Sigmoid colon (tissue), 7 donors: ENCODE results near the gene ACE. TPM values are rescaled to one million over a fixed set of nuclear protein-coding genes. Genes with fewer than 3 reads are reported as not detected.

Experiments used
- DNase-seq: peaks from one replicate; pipeline ENCODE4 v3.0.0-alpha.2; 2019
- H3K27ac ChIP-seq, 4 donors: fragments of 200-600 bp; sonication (generic); one replicate each; pipeline ENCODE4 v1.5.1; 2016 to 2019; ENCODE audit warnings: mild to moderate bottlenecking in 1 of 4
- H3K27me3 ChIP-seq, 3 donors: fragments of 200-600 bp; sonication (generic); one replicate each; pipeline ENCODE4 v1.5.1; 2019; ENCODE audit warnings: mild to moderate bottlenecking in 1 of 3
- H3K36me3 ChIP-seq, 4 donors: fragments of 200-600 bp; sonication (generic); one replicate each; pipeline ENCODE4 v1.5.1; 2016 to 2019
- H3K4me1 ChIP-seq, 4 donors: fragments of 200-600 bp; sonication (generic); one replicate each; pipeline ENCODE4 v1.5.1; 2017 to 2019
- H3K4me3 ChIP-seq, 4 donors: fragments of 200-600 bp; sonication (generic); one replicate each; pipeline ENCODE4 v1.5.1; 2017 to 2019; ENCODE audit warnings: mild to moderate bottlenecking in 2 of 4, moderate library complexity in 1 of 4
- H3K9me3 ChIP-seq, 4 donors: fragments of 200-600 bp in 3 of 4; sonication (generic) in 3 of 4; one replicate each; pipeline versions ENCODE4 v1.5.1 to v1.6.1; 2013 to 2019
- EP300 ChIP-seq, 4 donors: sonication (generic); formaldehyde crosslinking; IDR thresholded peaks; one replicate each; pipeline ENCODE4 v1.6.1; 2017; ENCODE audit warnings: antibody characterized with exemption in 4 of 4
- POLR2A ChIP-seq, 2 donors: fragments of 450-650 bp; IDR thresholded peaks; one replicate each; pipeline ENCODE4 v1.6.1; 2016; ENCODE audit warnings: antibody characterized with exemption in 2 of 2, mild to moderate bottlenecking in 2 of 2, moderate library complexity in 2 of 2
- POLR2AphosphoS5 ChIP-seq, 4 donors: sonication (generic); formaldehyde crosslinking; IDR thresholded peaks; one replicate each; pipeline ENCODE4 v1.6.1; 2017; ENCODE audit warnings: antibody characterized with exemption in 4 of 4
- WGBS, 2 donors: extraction: QIAGEN DNeasy Blood & Tissue Kit; methylation state at CpG; one replicate each; pipeline ENCODE4 v1.1.7; 2013; 5-methylcytosine and 5-hydroxymethylcytosine counted together
- intact Hi-C: fragments of 100-400 bp; cut with DNase I; formaldehyde crosslinking; loops from one replicate; pipeline ENCODE4 v1.15.1; 2023
- polyA plus RNA-seq, 3 donors: library from polyadenylated mRNA; stranded (reverse); fragments of 200-250 nt; gene quantifications; one replicate each; pipeline ENCODE4 v1.2.3, GENCODE V29; 2013
- total RNA-seq, 4 donors: library from RNA; depleted of rRNA; stranded (reverse); fragments of >200 nt; gene quantifications; one replicate each; pipeline ENCODE4 v1.1.0, GENCODE V29; 2016
- TF ChIP-seq, protein P1 (sequence below), 4 experiments: fragments of 450-650 bp in 3 of 4; fragments of 200-600 bp in 1 of 4; IDR thresholded peaks; one replicate each; pipeline ENCODE4 v1.5.1; 2016 to 2019; ENCODE audit warnings: antibody characterized with exemption in 4 of 4, mild to moderate bottlenecking in 3 of 4, moderate library complexity in 2 of 4
- donor health status: healthy with polysubstance abuse.
- donor health status: Bipolar disorder and iron deficiency.
- donor health status: healthy.

ACE gene
- total and polyA plus RNA-seq, 7 donors: 1.4 to 24.9 (median 2.5) TPM

- WGBS, 2 donors: 87 to 90% methylated on average over 20 of the region's 20 CpGs
Measured at GRCh38 chr17:63533433-63534077, 56.7 kb downstream of the ACE start.

DNA sequence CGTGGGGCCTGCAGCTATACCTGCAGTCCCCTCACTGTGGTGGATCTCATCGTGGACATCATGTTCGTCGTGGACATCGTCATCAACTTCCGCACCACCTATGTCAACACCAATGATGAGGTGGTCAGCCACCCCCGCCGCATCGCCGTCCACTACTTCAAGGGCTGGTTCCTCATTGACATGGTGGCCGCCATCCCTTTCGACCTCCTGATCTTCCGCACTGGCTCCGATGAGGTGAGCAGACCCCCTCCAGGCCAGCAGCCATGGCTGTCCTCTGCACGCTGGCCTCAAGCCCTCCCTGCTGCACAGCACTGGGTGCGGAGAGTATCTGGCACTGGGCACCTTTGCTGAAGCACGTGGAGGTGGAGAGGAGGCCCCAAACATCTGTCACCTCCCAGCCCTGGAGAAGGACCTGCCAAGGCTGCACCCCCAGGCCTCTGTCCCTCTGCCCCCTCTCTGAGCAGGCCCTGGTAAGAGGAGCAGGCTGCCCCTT, 57.3 kb downstream of the ACE start:
- Histone ChIP-seq H3K27me3 (peaks cover 14 to 24% (median 23%) of the 10 kb centered on the region in 3 donors), H3K9me3 (no peaks in the 10 kb centered on the region), H3K27ac (no peak overlapping the region), H3K4me3 (no peak overlapping the region), H3K4me1 (peaks cover 0 to 10% (median 9%) of the 10 kb centered on the region in 4 donors), H3K36me3 (no peaks in the 10 kb centered on the region)
- no peak for DNase-seq
- TF ChIP-seq POLR2A (IDR thresholded peaks at IDR 0.05) (no peak), EP300 (IDR thresholded peaks at IDR 0.05) (no peak), POLR2AphosphoS5 (IDR thresholded peaks at IDR 0.05) (no peak)
- intact Hi-C loops: no loop called here
- WGBS, 2 donors: 93 to 94% methylated on average over 17 of the region's 17 CpGs

More at GRCh38 chr17:63533433-63534077, 56.7 kb downstream of the ACE start:
- H3K36me3 ChIP-seq: no peaks in the 10 kb centered on the region
- no peak overlapping the region for H3K4me3 ChIP-seq
- H3K4me1 ChIP-seq: peaks cover 0 to 9% (median 8%) of the 10 kb centered on the region in 4 donors
- peaks cover 9 to 18% (median 18%) of the 10 kb centered on the region in 3 donors for H3K27me3 ChIP-seq
- no peaks in the 10 kb centered on the region for H3K9me3 ChIP-seq
- H3K27ac ChIP-seq: no peak overlapping the region
- intact Hi-C loops: no loop called here
- DNase-seq: no peak
- no peak for TF ChIP-seq POLR2A (IDR thresholded peaks at IDR 0.05)
- no peak for TF ChIP-seq POLR2AphosphoS5 (IDR thresholded peaks at IDR 0.05)
- no peak for TF ChIP-seq EP300 (IDR thresholded peaks at IDR 0.05)
- TF ChIP-seq, protein P1, sequence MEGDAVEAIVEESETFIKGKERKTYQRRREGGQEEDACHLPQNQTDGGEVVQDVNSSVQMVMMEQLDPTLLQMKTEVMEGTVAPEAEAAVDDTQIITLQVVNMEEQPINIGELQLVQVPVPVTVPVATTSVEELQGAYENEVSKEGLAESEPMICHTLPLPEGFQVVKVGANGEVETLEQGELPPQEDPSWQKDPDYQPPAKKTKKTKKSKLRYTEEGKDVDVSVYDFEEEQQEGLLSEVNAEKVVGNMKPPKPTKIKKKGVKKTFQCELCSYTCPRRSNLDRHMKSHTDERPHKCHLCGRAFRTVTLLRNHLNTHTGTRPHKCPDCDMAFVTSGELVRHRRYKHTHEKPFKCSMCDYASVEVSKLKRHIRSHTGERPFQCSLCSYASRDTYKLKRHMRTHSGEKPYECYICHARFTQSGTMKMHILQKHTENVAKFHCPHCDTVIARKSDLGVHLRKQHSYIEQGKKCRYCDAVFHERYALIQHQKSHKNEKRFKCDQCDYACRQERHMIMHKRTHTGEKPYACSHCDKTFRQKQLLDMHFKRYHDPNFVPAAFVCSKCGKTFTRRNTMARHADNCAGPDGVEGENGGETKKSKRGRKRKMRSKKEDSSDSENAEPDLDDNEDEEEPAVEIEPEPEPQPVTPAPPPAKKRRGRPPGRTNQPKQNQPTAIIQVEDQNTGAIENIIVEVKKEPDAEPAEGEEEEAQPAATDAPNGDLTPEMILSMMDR (IDR thresholded peaks at IDR 0.05): no peak

DNA sequence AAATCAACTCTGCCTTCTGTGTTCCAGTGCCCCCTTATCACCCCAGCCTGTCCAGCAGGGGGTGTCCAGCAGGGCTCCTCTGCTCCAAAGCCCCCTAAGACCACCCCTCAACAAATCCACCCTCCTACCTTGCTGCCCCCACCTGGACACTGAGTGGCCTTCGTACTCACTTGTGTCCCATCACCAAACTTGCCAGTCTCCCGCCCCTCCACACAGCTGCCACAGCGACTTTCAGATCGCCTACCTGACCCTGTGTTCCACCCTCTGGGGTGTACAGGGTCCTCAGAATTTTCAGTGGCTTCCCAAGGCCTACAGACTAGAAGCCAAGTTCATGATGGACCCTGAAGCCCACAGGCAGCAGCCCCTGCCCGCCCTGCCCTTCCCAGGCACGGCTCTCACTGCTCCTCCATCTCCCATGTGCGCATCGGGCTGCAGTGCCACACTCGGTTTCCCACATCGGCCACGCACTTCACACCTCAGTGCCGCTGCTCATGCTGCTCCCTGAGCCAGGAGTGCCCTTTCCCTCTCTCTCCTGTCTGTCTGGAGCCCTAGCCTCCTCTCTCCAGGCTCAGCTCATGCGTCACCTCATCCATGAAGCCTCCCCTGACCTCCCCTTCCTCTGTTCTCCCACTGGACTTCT, 58.1 kb downstream of the ACE start:
- Histone ChIP-seq H3K27me3 (peaks cover 15 to 31% (median 25%) of the 10 kb centered on the region in 3 donors), H3K9me3 (no peaks in the 10 kb centered on the region), H3K27ac (no peak overlapping the region), H3K4me3 (no peak overlapping the region), H3K4me1 (peaks cover 0 to 10% (median 9%) of the 10 kb centered on the region in 4 donors), H3K36me3 (no peaks in the 10 kb centered on the region)
- DNase-seq: no peak
- 89 to 91% methylated on average over 13 of the region's 13 CpGs for WGBS, 2 donors
- no peak for TF ChIP-seq POLR2AphosphoS5 (IDR thresholded peaks at IDR 0.05)
- intact Hi-C loops: no loop called here

DNA sequence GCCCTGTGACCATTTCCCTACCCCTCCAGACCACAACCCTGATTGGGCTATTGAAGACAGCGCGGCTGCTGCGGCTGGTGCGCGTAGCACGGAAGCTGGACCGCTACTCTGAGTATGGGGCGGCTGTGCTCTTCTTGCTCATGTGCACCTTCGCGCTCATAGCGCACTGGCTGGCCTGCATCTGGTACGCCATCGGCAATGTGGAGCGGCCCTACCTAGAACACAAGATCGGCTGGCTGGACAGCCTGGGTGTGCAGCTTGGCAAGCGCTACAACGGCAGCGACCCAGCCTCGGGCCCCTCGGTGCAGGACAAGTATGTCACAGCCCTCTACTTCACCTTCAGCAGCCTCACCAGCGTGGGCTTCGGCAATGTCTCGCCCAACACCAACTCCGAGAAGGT, 58.8 kb downstream of the ACE start:
- peaks cover 0 to 10% (median 9%) of the 10 kb centered on the region in 4 donors for H3K4me1 ChIP-seq
- H3K4me3 ChIP-seq: no peak overlapping the region
- H3K36me3 ChIP-seq: no peaks in the 10 kb centered on the region
- no peak overlapping the region for H3K27ac ChIP-seq
- peaks cover 15 to 33% (median 25%) of the 10 kb centered on the region in 3 donors for H3K27me3 ChIP-seq
- TF ChIP-seq EP300 (IDR thresholded peaks at IDR 0.05): no peak
- TF ChIP-seq, protein P1 (IDR thresholded peaks at IDR 0.05): no peak
- TF ChIP-seq POLR2AphosphoS5 (IDR thresholded peaks at IDR 0.05): no peak
- no peak for TF ChIP-seq POLR2A (IDR thresholded peaks at IDR 0.05)
- intact Hi-C loops: no loop called here
- no peaks in the 10 kb centered on the region for H3K9me3 ChIP-seq
- 96 to 97% methylated on average over 24 of the region's 24 CpGs for WGBS, 2 donors
- peak; percentile 51 for DNase-seq

- no peaks in the 10 kb centered on the region for H3K36me3 ChIP-seq
- no peak overlapping the region for H3K4me3 ChIP-seq
- intact Hi-C loops: no loop called here
- H3K27me3 ChIP-seq: peaks cover 15 to 34% (median 25%) of the 10 kb centered on the region in 3 donors
- 91% methylated on average over 4 of the region's 4 CpGs for WGBS, 2 donors
- TF ChIP-seq EP300 (IDR thresholded peaks at IDR 0.05) (no peak), POLR2AphosphoS5 (IDR thresholded peaks at IDR 0.05) (no peak), POLR2A (IDR thresholded peaks at IDR 0.05) (no peak)
- TF ChIP-seq, protein P1 (IDR thresholded peaks at IDR 0.05): no peak
- H3K9me3 ChIP-seq: no peaks in the 10 kb centered on the region
- peak; percentile 32 for DNase-seq
- H3K27ac ChIP-seq: no peak overlapping the region
- peaks cover 0 to 10% (median 9%) of the 10 kb centered on the region in 4 donors for H3K4me1 ChIP-seq
Measured at GRCh38 chr17:63537001-63537400, 60.1 kb downstream of the ACE start.
